DND-41 (cell line): Measurements from ENCODE around the gene ARHGAP22.

Experiments
- EZH2 ChIP-seq: IDR thresholded peaks from 3 replicates; pipeline ENCODE4 v1.6.1; 2012; ENCODE audit warnings: borderline replicate concordance, low read depth, mild to moderate bottlenecking, moderate library complexity, low read length, inconsistent platforms; ENCODE audit not compliant: severe bottlenecking
- TF ChIP-seq, protein P1 (sequence below): IDR thresholded peaks from 2 replicates; pipeline ENCODE4 v1.5.1; 2012; ENCODE audit warnings: borderline replicate concordance, low read length, moderate library complexity, mild to moderate bottlenecking; ENCODE audit not compliant: poor library complexity, severe bottlenecking; ENCODE audit errors: extremely low read depth

DNA sequence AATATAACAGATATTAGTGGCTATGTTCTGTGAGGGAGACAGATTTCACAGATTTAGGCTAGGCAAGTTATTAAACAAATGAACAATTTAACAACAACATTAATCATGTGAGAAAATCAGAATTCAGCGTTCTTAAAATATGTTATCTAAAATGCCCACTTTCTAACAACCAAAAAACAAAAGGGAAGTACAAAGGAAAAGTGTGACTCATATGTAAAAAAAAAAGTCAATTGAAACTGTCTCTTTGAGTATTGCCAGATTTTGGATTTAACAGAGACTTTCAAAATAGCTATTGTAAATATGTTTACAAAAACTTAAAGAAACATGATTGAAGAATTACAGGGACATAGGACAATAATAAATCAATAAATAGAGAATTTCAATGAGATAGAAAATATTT lies 34.8 kb upstream of the ARHGAP22 start:
- TF ChIP-seq, protein P1, sequence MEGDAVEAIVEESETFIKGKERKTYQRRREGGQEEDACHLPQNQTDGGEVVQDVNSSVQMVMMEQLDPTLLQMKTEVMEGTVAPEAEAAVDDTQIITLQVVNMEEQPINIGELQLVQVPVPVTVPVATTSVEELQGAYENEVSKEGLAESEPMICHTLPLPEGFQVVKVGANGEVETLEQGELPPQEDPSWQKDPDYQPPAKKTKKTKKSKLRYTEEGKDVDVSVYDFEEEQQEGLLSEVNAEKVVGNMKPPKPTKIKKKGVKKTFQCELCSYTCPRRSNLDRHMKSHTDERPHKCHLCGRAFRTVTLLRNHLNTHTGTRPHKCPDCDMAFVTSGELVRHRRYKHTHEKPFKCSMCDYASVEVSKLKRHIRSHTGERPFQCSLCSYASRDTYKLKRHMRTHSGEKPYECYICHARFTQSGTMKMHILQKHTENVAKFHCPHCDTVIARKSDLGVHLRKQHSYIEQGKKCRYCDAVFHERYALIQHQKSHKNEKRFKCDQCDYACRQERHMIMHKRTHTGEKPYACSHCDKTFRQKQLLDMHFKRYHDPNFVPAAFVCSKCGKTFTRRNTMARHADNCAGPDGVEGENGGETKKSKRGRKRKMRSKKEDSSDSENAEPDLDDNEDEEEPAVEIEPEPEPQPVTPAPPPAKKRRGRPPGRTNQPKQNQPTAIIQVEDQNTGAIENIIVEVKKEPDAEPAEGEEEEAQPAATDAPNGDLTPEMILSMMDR = no peak
- no peak for TF ChIP-seq EZH2
